Activated T-helper 17 cell treated with anti-CD3 and anti-CD28 coated beads, Interleukin-2, amount 50 U/mL, for 72 hours (primary cell): Measurements from ENCODE around the gene OR2A25. TPM values are rescaled to one million over a fixed set of nuclear protein-coding genes. Genes with fewer than 3 reads are reported as not detected.
"Not testable (repeated sequence)": the region's sequence is repeated elsewhere in the genome, so short reads cannot be mapped to it uniquely, and the experiment has no call there.

Experiments
- ATAC-seq: fragments of 150-1000 bp; cut with Tn5 transposase; replicated peaks from 2 replicates; pipeline ENCODE4 v1.10.0; 2021; ENCODE audit warnings: mild to moderate bottlenecking, moderate library complexity
- H3K27ac Mint-ChIP-seq: one replicate; pipeline ENCODE4 v1.8.0; 2022; ENCODE audit warnings: mixed read lengths
- H3K27me3 Mint-ChIP-seq: one replicate; pipeline ENCODE4 v1.8.0; 2022; ENCODE audit warnings: mixed read lengths
- H3K36me3 Mint-ChIP-seq: one replicate; pipeline ENCODE4 v1.8.0; 2022; ENCODE audit warnings: low read depth, mild to moderate bottlenecking, mixed read lengths
- H3K4me1 Mint-ChIP-seq: one replicate; pipeline ENCODE4 v1.8.0; 2022; ENCODE audit warnings: mixed read lengths
- H3K4me3 Mint-ChIP-seq: one replicate; pipeline ENCODE4 v1.8.0; 2022; ENCODE audit warnings: mild to moderate bottlenecking, mixed read lengths
- H3K9me3 Mint-ChIP-seq: one replicate; pipeline ENCODE4 v1.8.0; 2022; ENCODE audit warnings: mixed read lengths
- total RNA-seq, 2 donors: library from RNA; stranded (reverse); gene quantifications; one replicate each; pipeline ENCODE4 v1.2.3, GENCODE V29; 2022

Gene OR2A25
- total RNA-seq, 2 donors from 2014 or later, result not detected

GRCh38 chr7:144038887-144039286 is 30.7 kb upstream of the OR2A25 start:
- no peaks in the 10 kb centered on the region for H3K36me3 Mint-ChIP-seq
- no peak for ATAC-seq
- H3K4me1 Mint-ChIP-seq, result no peaks in the 10 kb centered on the region
- peaks cover 8% of the 10 kb centered on the region for H3K27me3 Mint-ChIP-seq
- H3K4me3 Mint-ChIP-seq, result no peak overlapping the region
- H3K9me3 Mint-ChIP-seq, result no peaks in the 10 kb centered on the region
- no peak overlapping the region for H3K27ac Mint-ChIP-seq

GRCh38 chr7:144048648-144049047 is 21.0 kb upstream of the OR2A25 start, which contains the start of gene OR2A5:
OR2A5 (plus strand) TSS chr7:144048948; CDS start chr7:144050402, 1,454 bp downstream.
- Mint-ChIP-seq H3K4me3 (no peak within 1 kb of the TSS), H3K4me1 (no peaks in the 10 kb centered on the region), H3K9me3 (no peaks in the 10 kb centered on the region), H3K27ac (no peak within 1 kb of the TSS), H3K36me3 (no peaks in the 10 kb centered on the region), H3K27me3 (peaks cover 17% of the 10 kb centered on the region)
- no peak for ATAC-seq

GRCh38 chr7:144049491-144049890 is 20.1 kb upstream of the OR2A25 start:
- no peak for ATAC-seq
- Mint-ChIP-seq H3K4me1 (no peaks in the 10 kb centered on the region), H3K4me3 (no peak overlapping the region), H3K36me3 (no peaks in the 10 kb centered on the region), H3K27me3 (peaks cover 17% of the 10 kb centered on the region), H3K9me3 (no peaks in the 10 kb centered on the region), H3K27ac (no peak overlapping the region)

- H3K27me3 Mint-ChIP-seq, result peaks cover 20% of the 10 kb centered on the region
- no peaks in the 10 kb centered on the region for H3K9me3 Mint-ChIP-seq
- no peaks in the 10 kb centered on the region for H3K4me1 Mint-ChIP-seq
- no peak for ATAC-seq
- H3K4me3 Mint-ChIP-seq, result no peak overlapping the region
- no peak overlapping the region for H3K27ac Mint-ChIP-seq
- H3K36me3 Mint-ChIP-seq, result no peaks in the 10 kb centered on the region
These were observed 19.5 kb upstream of the OR2A25 start for GRCh38 chr7:144050093-144050492.

- ATAC-seq, H3K9me3 Mint-ChIP-seq, H3K36me3 Mint-ChIP-seq, H3K4me3 Mint-ChIP-seq, H3K4me1 Mint-ChIP-seq, H3K27ac Mint-ChIP-seq: not testable (repeated sequence)
- H3K27me3 Mint-ChIP-seq, result peaks cover 20% of the 10 kb centered on the region
These were observed 18.7 kb upstream of the OR2A25 start for GRCh38 chr7:144050884-144051283.

- peaks cover 3% of the 10 kb centered on the region for H3K9me3 Mint-ChIP-seq
- H3K4me1 Mint-ChIP-seq, result no peaks in the 10 kb centered on the region
- peaks cover 20% of the 10 kb centered on the region for H3K27me3 Mint-ChIP-seq
These were observed 11.7 kb upstream of the OR2A25 start for GRCh38 chr7:144057954-144058353.

GRCh38 chr7:144063710-144064109 is 5.9 kb upstream of the OR2A25 start:
- Mint-ChIP-seq H3K36me3 (no peaks in the 10 kb centered on the region), H3K9me3 (peaks cover 3% of the 10 kb centered on the region), H3K4me1 (no peaks in the 10 kb centered on the region), H3K27ac (no peak overlapping the region), H3K4me3 (no peak overlapping the region), H3K27me3 (peaks cover 26% of the 10 kb centered on the region)
- ATAC-seq, result no peak

More at GRCh38 chr7:144057954-144058353, 11.7 kb upstream of the OR2A25 start:
- no peak overlapping the region for H3K27ac Mint-ChIP-seq
- H3K4me3 Mint-ChIP-seq, result no peak overlapping the region
- H3K36me3 Mint-ChIP-seq, result no peaks in the 10 kb centered on the region
- ATAC-seq, result no peak

- Mint-ChIP-seq H3K9me3 (no peaks in the 10 kb centered on the region), H3K4me1 (no peaks in the 10 kb centered on the region), H3K27ac (no peak overlapping the region), H3K36me3 (no peaks in the 10 kb centered on the region), H3K27me3 (peaks cover 22% of the 10 kb centered on the region), H3K4me3 (no peak overlapping the region)
- ATAC-seq, result no peak
These were observed 342 bp downstream of the OR2A25 start for GRCh38 chr7:144069953-144070352.

- H3K27ac Mint-ChIP-seq, result no peak overlapping the region
- no peaks in the 10 kb centered on the region for H3K4me1 Mint-ChIP-seq
- H3K9me3 Mint-ChIP-seq, result no peaks in the 10 kb centered on the region
- H3K4me3 Mint-ChIP-seq, result no peak overlapping the region
- H3K36me3 Mint-ChIP-seq, result no peaks in the 10 kb centered on the region
- ATAC-seq, result no peak
- H3K27me3 Mint-ChIP-seq, result peaks cover 20% of the 10 kb centered on the region
These were observed 4.8 kb downstream of the OR2A25 start for GRCh38 chr7:144074374-144074773.

- H3K36me3 Mint-ChIP-seq, result no peaks in the 10 kb centered on the region
- no peak within 1 kb of the TSS for H3K27ac Mint-ChIP-seq
- peaks cover 4% of the 10 kb centered on the region for H3K27me3 Mint-ChIP-seq
- no peak for ATAC-seq
- H3K4me3 Mint-ChIP-seq, result no peak within 1 kb of the TSS
- no peaks in the 10 kb centered on the region for H3K4me1 Mint-ChIP-seq
- no peaks in the 10 kb centered on the region for H3K9me3 Mint-ChIP-seq
These were observed 16.4 kb downstream of the OR2A25 start, which contains the start of gene OR2A12 for GRCh38 chr7:144085978-144086377. OR2A12 (plus strand) TSS chr7:144086278; CDS start chr7:144095108, 8,830 bp downstream.

- ATAC-seq, result no peak
- Mint-ChIP-seq H3K4me1 (no peaks in the 10 kb centered on the region), H3K9me3 (no peaks in the 10 kb centered on the region)
These were observed 17.1 kb downstream of the OR2A25 start for GRCh38 chr7:144086730-144087129.

GRCh38 chr7:144087230-144087629 is 17.6 kb downstream of the OR2A25 start:
- no peak overlapping the region for H3K4me3 Mint-ChIP-seq
- no peaks in the 10 kb centered on the region for H3K9me3 Mint-ChIP-seq
- H3K27ac Mint-ChIP-seq, result no peak overlapping the region
- ATAC-seq, result no peak
- H3K4me1 Mint-ChIP-seq, result no peaks in the 10 kb centered on the region
- H3K36me3 Mint-ChIP-seq, result no peaks in the 10 kb centered on the region
- peaks cover 4% of the 10 kb centered on the region for H3K27me3 Mint-ChIP-seq

More at GRCh38 chr7:144086730-144087129, 17.1 kb downstream of the OR2A25 start:
- Mint-ChIP-seq H3K27me3 (peaks cover 4% of the 10 kb centered on the region), H3K4me3 (no peak overlapping the region), H3K36me3 (no peaks in the 10 kb centered on the region), H3K27ac (no peak overlapping the region)

- H3K36me3 Mint-ChIP-seq, result no peaks in the 10 kb centered on the region
- H3K27me3 Mint-ChIP-seq, result peaks cover 4% of the 10 kb centered on the region
- no peaks in the 10 kb centered on the region for H3K9me3 Mint-ChIP-seq
- H3K4me3 Mint-ChIP-seq, result no peak overlapping the region
- H3K4me1 Mint-ChIP-seq, result no peaks in the 10 kb centered on the region
- H3K27ac Mint-ChIP-seq, result no peak overlapping the region
- no peak for ATAC-seq
These were observed 21.1 kb downstream of the OR2A25 start for GRCh38 chr7:144090667-144091066.

- Mint-ChIP-seq H3K9me3 (peaks cover 3% of the 10 kb centered on the region), H3K27me3 (peaks cover 15% of the 10 kb centered on the region), H3K36me3 (no peaks in the 10 kb centered on the region), H3K27ac (no peak overlapping the region), H3K4me3 (no peak overlapping the region), H3K4me1 (no peaks in the 10 kb centered on the region)
- ATAC-seq, result no peak
These were observed 29.2 kb downstream of the OR2A25 start for GRCh38 chr7:144098776-144099175.

- no peaks in the 10 kb centered on the region for H3K4me1 Mint-ChIP-seq
- H3K36me3 Mint-ChIP-seq, result no peaks in the 10 kb centered on the region
- H3K4me3 Mint-ChIP-seq, result no peak overlapping the region
- H3K9me3 Mint-ChIP-seq, result peaks cover 3% of the 10 kb centered on the region
- no peak overlapping the region for H3K27ac Mint-ChIP-seq
- peaks cover 16% of the 10 kb centered on the region for H3K27me3 Mint-ChIP-seq
- no peak for ATAC-seq
These were observed 31.0 kb downstream of the OR2A25 start for GRCh38 chr7:144100607-144101006.

GRCh38 chr7:144102041-144102440 is 32.4 kb downstream of the OR2A25 start:
- H3K27ac Mint-ChIP-seq, result no peak overlapping the region
- no peaks in the 10 kb centered on the region for H3K4me1 Mint-ChIP-seq
- H3K9me3 Mint-ChIP-seq, result no peaks in the 10 kb centered on the region
- H3K27me3 Mint-ChIP-seq, result peaks cover 11% of the 10 kb centered on the region
- no peak for ATAC-seq
- no peak overlapping the region for H3K4me3 Mint-ChIP-seq
- no peaks in the 10 kb centered on the region for H3K36me3 Mint-ChIP-seq
